ENCODE measurements around the gene LIPC.

LIPC gene

DNA sequence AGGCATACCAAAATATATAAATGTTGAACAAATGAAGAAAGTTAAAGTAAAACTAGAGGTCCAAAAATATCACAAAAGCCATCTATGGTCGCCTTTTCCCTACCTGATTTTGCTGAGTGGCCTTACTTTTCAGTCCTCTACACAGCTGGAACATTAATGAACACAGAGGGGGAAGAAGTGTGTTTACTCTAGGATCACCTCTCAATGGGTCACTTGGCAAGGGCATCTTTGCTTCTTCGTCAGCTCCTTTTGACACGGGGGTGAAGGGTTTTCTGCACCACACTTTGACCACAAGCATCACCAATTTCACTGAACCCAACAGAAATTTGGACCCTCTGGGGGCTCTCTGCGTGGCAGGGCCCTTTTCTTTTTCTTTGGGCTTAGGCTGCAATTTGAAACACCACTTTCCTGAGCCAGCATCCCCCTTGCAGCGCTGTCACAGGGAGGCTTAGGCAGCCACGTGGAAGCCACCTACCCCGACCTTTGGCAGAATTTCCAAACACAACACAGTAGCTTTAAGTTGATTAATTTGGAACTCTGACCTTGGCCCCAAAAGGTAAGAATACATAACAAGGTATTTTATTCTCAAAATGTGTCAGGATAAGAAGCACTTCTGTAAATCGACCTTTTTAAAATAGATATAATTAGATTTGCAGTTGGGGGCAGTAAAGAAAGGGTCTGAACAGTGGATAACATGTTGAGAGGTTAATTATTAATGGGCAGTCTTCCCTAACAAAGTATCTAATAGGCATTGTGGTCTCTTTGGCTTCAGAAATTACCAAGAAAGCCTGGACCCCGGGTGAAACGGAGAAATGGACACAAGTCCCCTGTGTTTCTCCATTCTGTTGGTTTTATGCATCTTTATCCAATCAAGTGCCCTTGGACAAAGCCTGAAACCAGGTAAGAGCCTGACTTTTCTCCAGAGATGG lies at the start of gene LIPC:
LIPC (plus strand) TSS at position 771 of the 929 bp plus-strand sequence; CDS start at position 813, 42 bp downstream.
- no peak for DNase-seq

DNA sequence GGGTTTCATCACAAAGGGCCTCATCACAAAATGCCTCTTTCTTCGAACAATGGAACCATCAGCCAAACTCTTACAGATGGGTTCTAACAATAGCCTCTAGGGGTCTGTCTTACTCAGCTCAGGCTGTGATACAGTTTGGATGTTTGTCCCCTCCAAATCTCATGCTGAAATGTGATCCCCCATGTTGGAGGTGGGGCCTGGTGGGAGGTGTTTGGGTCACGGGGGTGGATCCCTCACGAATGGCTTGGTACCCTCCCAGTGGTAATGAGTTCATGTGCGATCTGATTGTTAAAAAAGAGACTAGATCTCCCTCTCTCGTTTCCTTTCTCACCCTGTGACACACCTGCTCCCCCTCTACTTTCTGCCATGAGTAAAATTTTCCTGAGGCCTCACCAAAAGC lies 47.9 kb upstream of the LIPC start:
- no peak for DNase-seq

DNA sequence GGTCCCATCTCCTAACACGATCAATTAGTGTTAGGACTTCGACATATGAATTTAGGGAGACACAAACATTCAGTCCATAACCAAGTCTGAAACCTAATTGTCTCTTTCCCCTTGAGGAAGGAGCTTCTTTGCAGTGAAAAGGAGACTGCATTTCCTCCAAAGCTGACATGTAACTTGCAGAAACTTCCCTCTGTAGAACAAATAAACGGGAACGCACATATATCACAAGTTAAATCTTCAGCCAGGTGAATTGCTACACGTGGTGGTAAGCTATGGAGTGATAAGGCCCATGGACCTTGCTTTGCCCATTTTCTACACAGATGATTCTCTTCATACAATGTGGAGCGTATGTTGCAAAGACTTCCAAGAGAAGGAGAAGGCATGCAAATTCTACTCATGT lies 47.1 kb upstream of the LIPC start:
- no peak for DNase-seq

DNA sequence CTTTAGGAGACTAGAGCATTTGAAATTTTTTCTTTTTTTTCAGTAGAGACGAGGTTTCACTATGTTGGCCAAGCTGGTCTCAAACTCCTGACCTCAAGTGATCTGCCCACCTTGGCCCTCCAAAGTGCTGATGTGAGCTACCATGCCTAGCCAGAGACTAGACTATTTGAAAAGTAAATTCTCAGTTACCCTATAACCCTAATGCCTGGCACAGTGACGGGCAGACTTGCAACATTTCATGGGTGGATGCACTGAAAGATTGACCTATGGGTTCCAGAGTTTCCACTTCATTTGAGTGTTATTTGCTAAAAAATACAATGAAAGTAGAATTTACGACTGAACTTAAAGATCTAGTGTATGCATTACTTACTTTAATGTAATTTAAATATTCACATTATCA lies 45.7 kb upstream of the LIPC start:
- DNase-seq, result no peak

DNA sequence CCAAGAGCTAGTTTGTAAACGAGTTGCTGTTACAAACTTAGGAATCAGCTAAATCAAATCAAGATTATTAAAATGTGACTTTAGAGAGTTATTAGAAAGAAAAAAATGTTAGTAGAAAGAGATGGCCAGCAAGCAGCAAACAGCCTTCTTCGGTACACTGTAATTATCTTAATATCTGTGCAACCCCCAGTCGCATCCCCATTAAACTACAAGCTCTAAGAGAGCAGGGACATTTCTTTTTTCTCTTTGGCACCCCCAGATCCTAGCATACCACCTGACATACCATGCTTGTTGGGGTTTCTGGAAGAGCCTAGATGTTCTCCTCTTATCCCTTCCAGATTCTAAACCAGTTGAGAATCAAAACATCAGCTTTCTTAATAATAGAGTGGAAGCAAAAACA lies 45.1 kb upstream of the LIPC start:
- no peak for DNase-seq

DNA sequence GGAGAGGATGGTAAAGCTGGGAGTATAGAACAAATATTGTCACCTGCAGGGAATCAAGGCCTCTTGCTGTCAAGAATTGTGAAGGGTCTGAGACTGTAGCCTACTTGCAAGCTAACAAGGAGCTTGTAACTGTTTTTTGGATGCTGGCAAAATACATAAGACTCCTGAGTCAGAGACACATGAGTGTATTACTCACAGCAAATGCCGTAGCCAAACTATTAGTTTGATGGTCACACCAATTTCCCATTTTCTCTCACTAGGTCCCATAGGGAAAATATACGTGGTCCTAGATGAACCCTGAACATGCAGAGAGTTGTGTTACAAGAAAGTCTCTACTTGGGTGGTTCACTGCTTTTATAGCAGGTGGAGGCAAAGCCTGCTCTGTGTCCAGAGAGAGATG lies 44.7 kb upstream of the LIPC start:
- DNase-seq, result no peak

DNA sequence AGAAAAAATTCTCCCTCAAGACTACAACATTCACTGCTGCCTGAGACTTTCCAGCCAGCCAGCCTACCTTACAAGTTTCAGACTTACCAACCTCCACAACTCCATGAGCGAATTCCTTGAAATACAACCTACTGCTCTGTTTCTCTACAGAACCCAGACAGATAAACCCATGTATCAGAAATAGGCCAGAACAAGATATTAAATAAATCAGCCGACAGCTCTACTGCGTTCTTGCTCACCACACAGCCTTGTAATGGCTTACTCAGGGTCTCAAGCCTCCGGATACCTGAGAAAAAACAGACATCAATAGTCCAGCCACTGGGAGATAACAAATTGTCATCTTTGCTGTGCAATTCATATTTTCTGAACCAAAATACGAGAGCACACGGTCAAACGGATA lies 43.6 kb upstream of the LIPC start:
- DNase-seq, result no peak

DNA sequence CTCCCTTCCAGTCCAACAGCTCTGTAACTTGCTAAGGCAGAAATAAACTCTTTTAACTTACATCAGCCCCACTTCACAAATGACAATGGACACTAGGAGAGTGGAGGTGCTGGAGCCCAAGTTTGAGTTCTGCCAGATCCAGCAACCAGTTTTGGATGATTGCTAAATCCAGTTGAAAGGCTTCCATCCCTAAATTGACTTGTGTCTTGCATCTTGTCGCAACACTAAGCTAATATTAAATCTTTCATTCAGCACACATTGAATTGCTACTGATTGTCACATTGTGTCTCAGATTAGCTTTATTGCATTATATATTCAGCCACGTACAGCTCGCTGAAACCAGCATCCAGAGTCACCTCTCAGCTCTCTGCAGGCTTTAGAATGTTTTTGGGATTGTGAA lies 41.7 kb upstream of the LIPC start:
- DNase-seq, result no peak

DNA sequence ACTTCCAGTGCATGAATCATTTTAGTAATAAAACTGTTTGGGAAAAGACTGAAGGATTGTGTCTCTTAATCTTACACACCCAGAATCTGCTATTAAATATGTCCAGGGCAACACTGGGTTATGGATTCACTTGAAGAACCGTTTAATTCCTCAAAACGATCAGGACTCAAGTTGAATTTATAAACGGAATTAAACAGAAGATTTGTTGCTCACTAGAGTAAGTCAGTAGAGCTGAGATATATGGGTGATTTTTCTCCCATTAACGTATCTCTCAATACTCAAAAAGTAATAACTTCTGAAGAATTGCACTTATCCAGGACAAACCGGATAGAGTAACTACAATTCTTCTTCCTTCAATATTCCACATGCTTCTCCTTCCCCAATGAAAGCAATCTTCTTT lies 41.1 kb upstream of the LIPC start:
- no peak for DNase-seq

DNA sequence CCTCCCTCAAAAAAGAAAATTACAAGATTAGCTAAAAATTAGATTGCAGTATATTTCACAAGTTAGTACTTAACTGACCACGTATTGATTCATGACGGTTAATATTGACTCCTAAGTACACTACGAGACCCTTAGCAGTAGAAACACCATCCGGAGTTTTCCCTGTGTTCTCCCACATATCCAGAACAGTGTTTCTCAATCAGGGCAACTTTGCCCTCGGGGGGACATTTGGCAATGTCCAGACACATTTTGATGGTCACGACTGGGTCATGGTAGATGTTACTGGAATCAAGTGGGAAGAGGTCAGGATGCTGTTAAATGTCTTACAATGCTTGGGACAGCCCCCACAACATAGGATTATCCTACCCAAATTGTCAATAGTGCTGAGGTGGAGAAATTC lies 40.7 kb upstream of the LIPC start:
- no peak for DNase-seq

DNA sequence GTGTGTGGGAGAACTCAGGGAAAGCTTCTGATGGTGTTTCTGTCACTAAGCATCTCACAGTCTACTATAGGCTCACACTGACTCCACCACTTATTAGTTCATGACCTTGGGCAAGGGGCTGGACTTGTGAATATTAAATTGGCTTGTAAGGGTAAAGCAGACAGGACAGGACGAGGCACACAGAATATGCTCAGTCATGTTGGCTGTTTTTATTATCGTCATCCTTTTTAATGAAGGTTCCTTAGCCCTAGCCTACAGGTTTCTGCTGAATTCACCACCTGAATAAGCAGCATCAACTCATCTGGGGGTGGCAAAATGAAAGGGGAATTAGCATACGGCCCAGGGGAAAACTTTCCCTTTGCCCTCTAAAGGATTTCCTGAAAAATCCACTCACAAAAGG lies 39.6 kb upstream of the LIPC start:
- DNase-seq, result no peak

DNA sequence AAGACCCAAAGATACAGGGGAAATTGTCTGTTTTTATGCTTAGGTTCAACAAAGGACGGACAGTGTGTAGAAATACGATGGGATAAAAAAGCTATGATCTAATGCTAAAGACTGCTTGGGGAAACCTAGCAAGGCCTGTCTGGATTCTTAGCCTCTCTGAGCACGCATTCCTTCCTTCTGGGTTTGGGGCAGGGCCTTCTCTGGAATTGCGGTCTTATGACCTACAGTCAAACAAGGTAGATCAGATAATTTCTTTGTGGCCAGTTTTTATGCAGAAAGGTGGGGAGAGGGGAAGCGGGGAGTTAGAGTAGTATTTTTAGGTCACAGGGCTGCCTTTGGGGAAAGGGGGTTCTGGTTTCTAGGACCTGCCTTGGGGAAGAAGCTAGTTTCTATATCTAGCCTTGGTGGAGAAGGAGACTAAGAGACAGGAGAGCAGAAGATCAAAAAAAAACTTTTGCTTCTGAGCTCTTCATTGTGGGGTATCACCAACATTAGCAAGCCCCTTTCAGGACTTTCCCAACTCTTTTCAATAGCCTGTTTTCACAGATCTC lies 39.1 kb upstream of the LIPC start:
- no peak for DNase-seq

DNA sequence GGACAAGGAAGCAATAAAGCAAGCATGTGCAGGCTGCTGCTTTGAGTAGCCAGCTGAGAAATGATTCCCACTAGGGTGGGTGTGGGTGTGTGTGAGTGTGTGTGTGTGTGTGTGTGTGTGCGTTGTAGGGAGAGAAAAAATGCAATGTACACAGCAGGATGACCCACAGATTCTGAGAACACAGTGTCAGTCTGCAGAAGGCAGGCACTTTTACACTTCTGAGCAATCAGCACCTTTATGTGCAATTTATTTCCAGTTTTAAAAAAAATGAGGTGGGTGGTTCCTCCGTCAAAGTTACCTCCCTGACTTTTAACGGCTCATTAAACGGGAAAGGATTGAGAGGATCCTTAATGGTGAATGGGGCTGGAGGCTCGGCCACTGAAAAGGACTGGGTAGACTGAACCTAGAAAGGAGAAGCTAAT lies 38.5 kb upstream of the LIPC start:
- DNase-seq, result no peak

DNA sequence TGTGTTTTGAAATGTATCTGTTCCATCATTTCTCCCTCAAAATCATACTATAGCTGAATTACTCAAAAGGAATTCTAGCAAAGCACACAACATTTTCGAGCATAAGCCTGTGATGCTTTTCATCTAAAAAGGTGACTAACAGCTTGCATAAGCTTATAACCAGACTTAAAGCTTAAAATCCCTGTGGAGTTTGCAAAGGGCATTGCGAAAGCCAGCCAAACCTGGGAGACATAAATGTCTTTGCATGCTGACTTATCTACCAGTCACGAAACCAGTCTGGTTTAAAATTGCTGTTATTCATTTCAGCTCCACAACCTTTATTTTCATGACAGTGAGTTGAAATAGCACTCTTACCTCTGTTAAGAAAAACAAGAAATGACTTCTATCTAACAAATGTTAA lies 35.6 kb upstream of the LIPC start:
- no peak for DNase-seq

DNA sequence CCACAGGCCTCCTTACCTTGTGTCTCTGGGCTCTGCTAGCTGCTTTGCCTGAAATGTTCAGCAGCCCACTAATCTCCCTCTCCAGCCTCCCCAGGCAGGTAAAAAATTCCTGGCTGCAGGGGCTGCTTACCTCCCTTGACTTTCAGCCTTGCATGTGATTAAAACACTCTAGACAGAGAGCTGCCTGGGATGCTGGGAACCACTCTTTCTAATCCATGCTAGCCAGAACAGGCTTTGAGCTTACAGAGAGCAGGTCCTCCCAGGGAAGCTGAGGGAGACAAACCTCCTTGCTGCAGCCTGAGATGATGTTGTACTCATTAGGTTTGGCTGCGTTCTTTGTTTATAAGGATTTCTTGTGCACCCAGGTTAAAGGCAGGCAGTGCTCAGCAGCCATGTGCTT lies 33.7 kb upstream of the LIPC start:
- DNase-seq, result no peak

DNA sequence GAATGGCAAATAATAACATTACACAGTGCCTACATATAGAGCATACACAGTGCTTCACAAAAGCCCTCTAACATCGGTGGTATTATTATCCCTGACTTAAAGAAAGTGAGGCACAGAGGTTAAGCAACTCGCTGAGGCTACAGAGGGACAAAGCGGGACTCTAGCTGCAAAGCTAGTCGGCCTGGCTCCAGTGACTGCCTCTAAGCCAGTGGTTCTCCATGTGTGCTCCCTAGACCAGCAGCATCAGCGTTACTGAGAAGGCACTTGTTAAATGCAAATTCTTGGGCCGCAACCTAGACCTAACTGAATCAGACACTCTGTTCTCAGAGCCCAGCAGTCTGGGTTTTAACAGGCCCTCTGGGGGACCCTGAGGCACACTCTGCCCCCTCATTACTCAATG lies 33.1 kb upstream of the LIPC start:
- DNase-seq, result no peak

DNA sequence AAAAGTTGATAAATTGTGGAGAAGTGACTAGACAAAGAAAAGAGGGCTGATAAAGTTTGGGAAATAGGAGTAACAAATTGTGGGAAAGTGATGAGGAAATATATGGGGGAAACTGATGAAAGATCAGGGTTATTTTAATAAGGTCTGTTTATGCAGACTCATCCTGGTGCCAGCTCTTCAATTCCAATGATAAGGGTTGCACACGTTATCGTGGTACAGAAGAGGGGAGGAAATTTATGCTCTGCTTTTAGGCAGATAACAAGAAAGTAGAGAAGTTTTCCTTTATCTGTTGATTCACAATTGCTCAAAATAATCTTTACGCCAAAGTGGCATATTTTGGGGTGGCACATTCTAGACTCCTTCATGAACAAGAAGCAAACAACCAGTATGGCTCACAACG lies 32.1 kb upstream of the LIPC start:
- DNase-seq, result no peak

DNA sequence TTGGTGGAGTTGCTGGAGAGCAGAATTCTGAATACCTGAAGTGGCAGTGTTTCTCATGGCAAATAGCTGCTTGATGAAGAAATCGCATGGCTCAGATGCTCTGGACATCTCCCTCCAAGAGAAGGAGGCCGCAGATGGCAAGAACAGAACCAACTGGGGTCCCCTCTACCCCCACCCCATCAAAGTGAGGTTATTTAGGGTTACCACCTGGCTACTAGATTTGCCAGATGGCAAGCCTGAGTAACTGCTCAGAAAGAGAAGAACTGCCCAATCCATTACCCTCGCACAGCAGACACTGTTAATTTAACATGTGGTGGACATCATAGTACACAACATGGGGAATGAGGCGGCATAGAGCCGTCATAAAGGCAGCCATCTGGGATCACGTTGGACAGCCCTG lies 30.5 kb upstream of the LIPC start:
- no peak for DNase-seq

DNA sequence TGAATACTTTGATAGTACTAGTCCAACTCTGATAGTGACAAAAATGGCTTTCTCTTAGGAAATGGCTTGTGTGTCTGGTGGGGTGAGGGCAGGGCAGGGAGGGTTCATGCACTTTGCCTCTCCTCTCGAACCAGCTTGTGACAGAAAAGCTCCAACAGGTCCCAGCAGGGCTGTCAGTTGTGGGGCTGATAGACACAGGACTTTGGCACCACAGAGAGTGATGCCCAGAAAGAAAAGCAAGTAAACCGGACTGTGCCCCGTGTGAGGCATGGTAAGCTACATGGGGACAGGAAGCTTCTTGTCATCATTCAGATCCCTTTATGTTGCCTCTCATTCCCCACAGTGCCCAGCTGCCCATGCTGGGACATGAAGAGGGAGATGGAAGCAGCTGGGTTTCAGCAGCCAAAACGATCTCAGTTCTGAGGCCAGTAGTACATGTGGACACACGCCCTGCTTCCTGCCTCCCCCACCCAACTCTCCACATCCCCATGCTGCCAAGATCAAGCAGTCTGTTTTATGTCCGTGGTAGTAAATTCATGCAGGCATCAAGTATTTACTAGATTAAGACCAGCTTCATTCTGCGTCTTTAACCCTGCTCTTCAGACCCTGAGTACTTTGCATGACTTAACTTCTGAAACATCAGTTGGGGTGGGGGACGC lies 29.7 kb upstream of the LIPC start:
- DNase-seq, result no peak

DNA sequence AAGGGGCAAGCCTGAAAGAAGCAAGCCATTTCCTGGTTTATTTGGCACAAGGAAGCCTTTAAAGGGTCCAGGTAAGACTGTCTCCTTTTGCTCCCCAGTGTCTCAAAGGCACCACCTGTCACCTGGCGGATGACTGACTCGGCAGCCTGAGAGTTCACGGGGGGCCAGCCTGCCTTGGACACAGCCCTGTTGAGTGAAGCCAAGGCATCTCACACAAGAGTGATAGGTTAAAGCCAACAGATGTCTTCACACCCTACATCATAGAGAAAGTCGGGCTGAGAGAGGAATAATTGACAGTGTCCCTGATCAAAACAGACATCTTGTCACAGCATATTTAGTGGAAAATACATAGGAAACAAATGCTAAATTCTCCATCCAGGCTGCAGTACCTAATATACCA lies 28.2 kb upstream of the LIPC start:
- no peak for DNase-seq

DNA sequence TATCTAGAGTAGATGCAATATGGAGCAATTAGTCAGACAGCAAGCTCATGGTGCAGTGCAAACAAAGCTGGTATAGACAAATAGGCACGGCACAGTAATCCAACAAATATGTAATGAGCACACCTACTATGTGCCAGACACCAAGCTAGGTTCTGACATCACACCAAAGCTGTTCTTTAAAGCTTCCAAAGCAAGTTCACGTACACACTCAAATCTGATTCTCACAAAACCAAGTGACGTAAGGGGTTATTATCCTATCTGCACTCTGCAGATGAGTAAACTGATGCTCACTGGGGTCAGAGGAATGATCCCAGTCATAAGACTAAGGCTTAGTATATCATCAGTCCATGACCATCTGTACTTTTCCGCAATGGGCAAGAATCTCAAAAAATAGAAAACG lies 27.8 kb upstream of the LIPC start:
- no peak for DNase-seq

DNA sequence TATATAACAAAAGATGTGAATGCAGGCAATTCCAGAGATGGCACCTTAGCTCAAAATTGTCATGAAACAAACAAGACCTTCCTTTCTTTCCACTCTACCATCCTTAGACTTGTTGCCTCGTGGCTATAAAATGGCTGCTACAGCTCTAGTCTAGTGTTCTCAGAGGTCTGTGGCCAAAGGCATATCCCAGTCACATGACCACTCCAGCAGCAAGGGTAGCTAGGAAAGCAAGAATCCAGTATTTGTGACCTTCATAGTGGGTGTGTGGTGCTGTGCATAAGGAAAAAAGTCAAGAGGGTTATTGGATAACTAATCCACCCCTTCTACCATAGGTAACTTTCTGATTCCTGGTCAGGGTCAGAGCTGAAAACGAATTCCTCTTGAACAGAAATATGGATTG lies 27.1 kb upstream of the LIPC start:
- DNase-seq, result no peak

DNA sequence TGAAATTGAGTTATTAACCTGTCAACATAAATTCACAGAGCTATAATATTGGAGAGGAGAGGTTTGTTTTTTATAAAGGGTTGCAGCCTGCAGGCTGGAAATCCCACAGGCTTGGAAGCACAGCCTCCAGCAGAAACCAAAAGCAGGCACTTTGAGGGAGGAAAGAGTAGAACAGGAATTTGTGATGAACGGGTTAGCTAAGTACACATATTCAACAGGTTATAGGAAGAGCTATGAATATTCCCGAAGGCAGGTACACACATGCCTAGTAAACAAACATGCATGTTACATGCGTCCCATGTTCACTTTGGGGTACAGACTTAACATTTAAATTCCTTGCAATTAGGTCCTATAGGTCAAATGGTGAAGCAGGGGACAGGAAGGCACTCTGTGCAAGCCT lies 25.9 kb upstream of the LIPC start:
- no peak for DNase-seq

DNA sequence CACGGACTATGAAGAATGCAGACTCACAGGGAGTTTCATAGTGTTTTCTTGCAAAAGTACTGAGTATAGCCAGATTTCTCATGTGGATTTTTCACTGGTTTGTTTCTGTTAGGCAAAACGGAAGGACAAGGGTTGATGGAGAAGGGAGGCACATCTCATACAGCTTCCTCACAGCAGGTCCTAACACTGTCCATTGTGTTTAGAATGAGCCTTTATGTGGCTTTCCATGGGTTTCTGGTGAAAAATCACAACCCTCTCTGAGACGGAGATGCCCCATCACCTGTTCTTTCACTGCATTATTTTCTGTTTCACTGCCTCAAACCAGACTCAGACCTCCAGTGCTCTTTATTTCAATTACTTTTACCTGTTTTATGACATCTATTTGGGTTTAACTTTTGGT lies 25.0 kb upstream of the LIPC start:
- DNase-seq, result no peak
